BE2C (cell line): ENCODE measurements around the gene ABL2.
"Not testable (repeated sequence)": the region's sequence is repeated elsewhere in the genome, so short reads cannot be mapped to it uniquely, and the experiment has no call there.

ENCODE experiments used
- DNase-seq: peaks from one replicate; pipeline ENCODE4 v3.0.0-alpha.2; 2020
- H3K27me3 ChIP-seq: fragments of 250-450 bp; sonication (Bioruptor Pico); 2 replicates; pipeline ENCODE4 v1.5.1; 2020; ENCODE audit warnings: mild to moderate bottlenecking
- H3K36me3 ChIP-seq: fragments of 250-450 bp; sonication (Bioruptor Pico); 2 replicates; pipeline ENCODE4 v1.5.1; 2020; ENCODE audit warnings: mild to moderate bottlenecking
- H3K4me1 ChIP-seq: fragments of 250-450 bp; sonication (Bioruptor Pico); 2 replicates; pipeline ENCODE4 v1.5.1; 2020
- H3K4me3 ChIP-seq: 2 replicates; pipeline ENCODE4 v1.5.1; 2011; ENCODE audit warnings: low read depth, low read length
- H3K9me3 ChIP-seq: fragments of 250-450 bp; sonication (Bioruptor Pico); 2 replicates; pipeline ENCODE4 v1.5.1; 2020
- CTCF ChIP-seq: IDR thresholded peaks from 2 replicates; pipeline ENCODE4 v1.5.1; 2012; ENCODE audit warnings: mild to moderate bottlenecking, low read depth, low read length

ABL2 gene

DNA sequence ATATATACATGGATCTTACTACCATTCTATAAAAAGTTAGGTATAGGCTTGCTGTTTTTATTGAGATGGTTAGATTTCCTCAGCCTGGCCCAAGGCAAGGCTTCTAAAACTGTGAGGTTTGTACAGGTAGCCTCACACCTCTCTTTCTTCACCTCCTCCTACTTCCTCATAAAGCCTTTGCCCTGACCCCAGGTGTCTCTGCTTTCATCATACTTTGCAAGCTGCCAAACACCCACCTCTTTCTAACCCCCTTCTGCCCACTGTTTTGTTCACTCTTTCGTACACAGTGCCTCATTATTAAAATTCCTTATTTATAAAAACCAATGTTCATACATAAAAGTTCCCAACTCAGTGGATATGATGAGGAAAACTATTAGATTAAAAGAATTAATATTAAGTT is 32.7 kb upstream of the ABL2 start:
- H3K4me1 ChIP-seq: no peaks in the 10 kb centered on the region
- H3K4me3 ChIP-seq: no peak overlapping the region
- TF ChIP-seq CTCF: no peak
- no peaks in the 10 kb centered on the region for H3K27me3 ChIP-seq
- H3K9me3 ChIP-seq: no peaks in the 10 kb centered on the region
- H3K36me3 ChIP-seq: no peaks in the 10 kb centered on the region
- DNase-seq: no peak

- H3K36me3 ChIP-seq: no peaks in the 10 kb centered on the region
- no peak for DNase-seq
These were observed 24.0 kb upstream of the ABL2 start for GRCh38 chr1:179253286-179253972.

DNA sequence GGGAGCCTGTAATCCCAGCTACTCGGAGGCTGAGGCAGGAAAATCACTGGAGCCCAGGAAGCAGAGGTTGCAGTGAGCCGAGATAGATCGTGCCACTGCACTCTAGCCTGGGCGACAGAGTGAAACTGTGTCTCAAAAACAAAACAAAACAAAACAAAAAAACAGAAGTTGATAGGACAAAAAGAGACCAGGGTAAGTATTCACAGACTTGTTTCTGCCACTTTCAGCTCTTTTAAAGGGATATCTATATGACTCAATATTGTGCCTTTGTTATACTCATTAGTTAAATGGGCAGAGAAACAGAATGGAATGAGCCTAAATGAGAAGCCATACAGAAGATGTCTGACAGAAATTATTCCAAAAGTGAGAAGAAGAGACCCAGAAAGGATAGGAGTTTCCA is 23.1 kb upstream of the ABL2 start:
- H3K36me3 ChIP-seq: no peaks in the 10 kb centered on the region
- H3K4me3 ChIP-seq: no peak overlapping the region
- no peak for DNase-seq
- H3K4me1 ChIP-seq: no peaks in the 10 kb centered on the region
- H3K27me3 ChIP-seq: no peaks in the 10 kb centered on the region
- H3K9me3 ChIP-seq: no peaks in the 10 kb centered on the region
- TF ChIP-seq CTCF: no peak

More at GRCh38 chr1:179253286-179253972, 24.0 kb upstream of the ABL2 start:
- no peaks in the 10 kb centered on the region for H3K27me3 ChIP-seq
- H3K9me3 ChIP-seq: no peaks in the 10 kb centered on the region
- no peak for TF ChIP-seq CTCF
- H3K4me3 ChIP-seq: no peak overlapping the region
- H3K4me1 ChIP-seq: no peaks in the 10 kb centered on the region

GRCh38 chr1:179251675-179252074 is 22.2 kb upstream of the ABL2 start:
- H3K9me3 ChIP-seq: no peaks in the 10 kb centered on the region
- no peaks in the 10 kb centered on the region for H3K4me1 ChIP-seq
- H3K4me3 ChIP-seq: no peak overlapping the region
- no peaks in the 10 kb centered on the region for H3K27me3 ChIP-seq
- peak; percentile 61 for TF ChIP-seq CTCF
- no peaks in the 10 kb centered on the region for H3K36me3 ChIP-seq
- no peak for DNase-seq

DNA sequence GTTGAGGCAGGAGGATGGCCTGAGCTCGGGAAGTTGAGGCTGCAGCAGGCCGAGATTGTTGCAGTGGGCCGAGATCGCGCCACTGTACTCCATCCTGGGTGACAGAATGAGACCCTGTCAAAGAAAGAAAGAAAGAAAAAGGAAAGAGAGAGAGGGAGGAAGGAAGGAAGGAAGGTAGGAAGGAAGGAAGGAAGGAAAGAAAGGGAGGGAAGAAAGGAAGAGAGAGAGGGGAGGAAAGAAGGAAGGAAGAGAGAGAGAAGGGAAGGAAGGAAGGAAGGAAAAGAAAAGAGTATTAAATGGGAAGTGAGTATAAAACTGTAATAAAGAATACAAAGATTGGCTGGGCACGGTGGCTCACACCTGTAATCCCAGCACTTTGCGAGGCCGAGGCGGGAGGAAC is 18.4 kb upstream of the ABL2 start:
- H3K27me3 ChIP-seq: no peaks in the 10 kb centered on the region

GRCh38 chr1:179245426-179245825 is 15.9 kb upstream of the ABL2 start:
- DNase-seq, H3K9me3 ChIP-seq, H3K36me3 ChIP-seq, H3K4me3 ChIP-seq, H3K4me1 ChIP-seq, H3K27me3 ChIP-seq: not testable (repeated sequence)

More for the DNA sequence above, 18.4 kb upstream of the ABL2 start:
- Histone ChIP-seq H3K9me3 (no peaks in the 10 kb centered on the region), H3K4me3 (no peak overlapping the region), H3K36me3 (no peaks in the 10 kb centered on the region), H3K4me1 (no peaks in the 10 kb centered on the region)
- TF ChIP-seq CTCF: no peak
- DNase-seq: no peak
